Measurements from ENCODE around the gene ZBTB20.

The ZBTB20 gene

GRCh38 chr3:114455432-114455831 lies 691.7 kb downstream of the ZBTB20 start:
- no peak for DNase-seq

GRCh38 chr3:114454551-114455251 lies 692.4 kb downstream of the ZBTB20 start:
- no peak for DNase-seq

- DNase-seq = no peak
Measured at GRCh38 chr3:114453361-114453780, 693.7 kb downstream of the ZBTB20 start.

GRCh38 chr3:114452937-114453336 lies 694.2 kb downstream of the ZBTB20 start:
- no peak for DNase-seq

GRCh38 chr3:114452256-114452655 lies 694.8 kb downstream of the ZBTB20 start:
- no peak for DNase-seq

- no peak for DNase-seq
Measured at GRCh38 chr3:114451561-114452018, 695.5 kb downstream of the ZBTB20 start.

- DNase-seq = no peak
Measured at GRCh38 chr3:114451051-114451451, 696.0 kb downstream of the ZBTB20 start.

- no peak for DNase-seq
Measured at GRCh38 chr3:114450008-114450596, 697.0 kb downstream of the ZBTB20 start.

GRCh38 chr3:114449271-114450007 lies 697.6 kb downstream of the ZBTB20 start:
- DNase-seq = no peak

- no peak for DNase-seq
Measured at GRCh38 chr3:114447950-114448479, 699.1 kb downstream of the ZBTB20 start.

- no peak for DNase-seq
Measured at GRCh38 chr3:114447545-114447944, 699.5 kb downstream of the ZBTB20 start.

- no peak for DNase-seq
Measured at GRCh38 chr3:114446600-114446999, 700.5 kb downstream of the ZBTB20 start.

GRCh38 chr3:114445233-114445632 lies 701.9 kb downstream of the ZBTB20 start:
- DNase-seq = no peak

GRCh38 chr3:114444216-114444615 lies 702.9 kb downstream of the ZBTB20 start:
- no peak for DNase-seq

- no peak for DNase-seq
Measured at GRCh38 chr3:114442246-114442645, 704.8 kb downstream of the ZBTB20 start.

- DNase-seq = no peak
Measured at GRCh38 chr3:114441386-114441785, 705.7 kb downstream of the ZBTB20 start.

- DNase-seq = no peak
Measured at GRCh38 chr3:114440700-114441099, 706.4 kb downstream of the ZBTB20 start.

GRCh38 chr3:114439284-114439683 lies 707.8 kb downstream of the ZBTB20 start:
- no peak for DNase-seq

- no peak for DNase-seq
Measured at GRCh38 chr3:114437897-114438296, 709.2 kb downstream of the ZBTB20 start.

- DNase-seq = no peak
Measured at GRCh38 chr3:114436182-114436581, 710.9 kb downstream of the ZBTB20 start.

GRCh38 chr3:114435386-114436115 lies 711.5 kb downstream of the ZBTB20 start:
- DNase-seq = no peak

- DNase-seq = no peak
Measured at GRCh38 chr3:114432310-114432709, 714.8 kb downstream of the ZBTB20 start.

- no peak for DNase-seq
Measured at GRCh38 chr3:114428044-114428595, 719.0 kb downstream of the ZBTB20 start.

All from activated CD8-positive, alpha-beta memory T cell treated with anti-CD3 and anti-CD28 coated beads, Interleukin-2, amount 50 U/mL, for 48 hours (primary cell).